ENCODE results near the gene CLPTM1.

The CLPTM1 gene

DNA sequence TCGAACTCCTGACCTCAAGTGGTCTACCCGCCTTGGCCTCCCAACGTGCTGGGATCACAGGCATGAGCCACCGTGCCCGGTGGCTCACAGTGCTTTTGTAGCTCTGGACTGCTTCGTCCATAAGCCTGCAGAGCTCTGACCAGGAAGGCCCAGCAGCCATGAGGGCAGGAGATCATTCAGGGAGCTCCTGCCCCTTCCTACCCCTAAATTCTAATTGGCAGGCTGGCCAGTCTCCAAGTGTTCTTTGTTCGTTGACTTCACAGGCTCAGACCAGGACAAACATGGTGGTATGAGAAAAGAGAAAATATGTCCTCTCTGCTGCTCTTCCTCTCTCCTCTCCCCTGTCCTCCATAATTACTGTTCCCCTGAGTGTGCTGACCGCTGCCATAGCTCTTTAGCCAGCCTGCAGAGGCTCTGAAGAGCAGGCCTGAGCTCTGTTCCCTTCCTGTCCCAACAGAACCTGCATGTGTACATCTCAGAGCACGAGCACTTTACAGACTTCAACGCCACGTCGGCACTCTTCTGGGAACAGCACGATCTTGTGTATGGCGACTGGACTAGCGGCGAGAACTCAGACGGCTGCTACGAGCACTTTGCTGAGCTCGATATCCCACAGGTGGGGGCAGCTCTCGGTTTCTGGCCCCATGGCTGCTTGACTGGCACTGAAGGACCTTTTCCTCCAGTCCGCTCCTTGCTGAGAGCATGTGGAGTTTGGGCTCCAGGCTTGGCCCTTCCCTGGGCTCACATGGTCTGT, 19.0 kb downstream of the CLPTM1 start:
- TF ChIP-seq, protein P1, sequence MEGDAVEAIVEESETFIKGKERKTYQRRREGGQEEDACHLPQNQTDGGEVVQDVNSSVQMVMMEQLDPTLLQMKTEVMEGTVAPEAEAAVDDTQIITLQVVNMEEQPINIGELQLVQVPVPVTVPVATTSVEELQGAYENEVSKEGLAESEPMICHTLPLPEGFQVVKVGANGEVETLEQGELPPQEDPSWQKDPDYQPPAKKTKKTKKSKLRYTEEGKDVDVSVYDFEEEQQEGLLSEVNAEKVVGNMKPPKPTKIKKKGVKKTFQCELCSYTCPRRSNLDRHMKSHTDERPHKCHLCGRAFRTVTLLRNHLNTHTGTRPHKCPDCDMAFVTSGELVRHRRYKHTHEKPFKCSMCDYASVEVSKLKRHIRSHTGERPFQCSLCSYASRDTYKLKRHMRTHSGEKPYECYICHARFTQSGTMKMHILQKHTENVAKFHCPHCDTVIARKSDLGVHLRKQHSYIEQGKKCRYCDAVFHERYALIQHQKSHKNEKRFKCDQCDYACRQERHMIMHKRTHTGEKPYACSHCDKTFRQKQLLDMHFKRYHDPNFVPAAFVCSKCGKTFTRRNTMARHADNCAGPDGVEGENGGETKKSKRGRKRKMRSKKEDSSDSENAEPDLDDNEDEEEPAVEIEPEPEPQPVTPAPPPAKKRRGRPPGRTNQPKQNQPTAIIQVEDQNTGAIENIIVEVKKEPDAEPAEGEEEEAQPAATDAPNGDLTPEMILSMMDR (IDR thresholded peaks at IDR 0.05; ENCODE audit: low read depth, low read length): no peak
- DNase-seq (ENCODE audit: extremely low read depth, low read depth): no peak

DNA sequence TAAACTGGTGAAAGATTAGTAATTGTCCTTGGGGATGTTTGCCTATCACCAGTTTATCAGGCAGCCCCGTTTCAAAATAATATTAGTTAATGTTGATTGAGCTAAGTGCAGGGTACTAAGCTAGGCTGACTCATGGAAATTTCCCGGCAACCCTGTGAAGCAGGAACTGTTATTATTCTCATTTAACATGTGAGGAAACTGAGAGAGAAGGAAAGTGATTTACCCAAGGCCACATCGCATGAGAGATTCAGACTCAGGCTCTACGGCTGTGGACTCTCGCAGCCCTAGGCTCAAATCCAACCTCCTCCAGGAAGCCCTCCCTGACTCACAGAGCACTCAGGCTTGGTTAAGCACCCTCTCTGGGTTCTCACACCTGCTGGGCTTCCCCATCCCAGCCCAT, 19.7 kb downstream of the CLPTM1 start:
- TF ChIP-seq, protein P1 (IDR thresholded peaks at IDR 0.05; ENCODE audit: low read depth, low read length): no peak
- DNase-seq (ENCODE audit: extremely low read depth, low read depth): no peak

DNA sequence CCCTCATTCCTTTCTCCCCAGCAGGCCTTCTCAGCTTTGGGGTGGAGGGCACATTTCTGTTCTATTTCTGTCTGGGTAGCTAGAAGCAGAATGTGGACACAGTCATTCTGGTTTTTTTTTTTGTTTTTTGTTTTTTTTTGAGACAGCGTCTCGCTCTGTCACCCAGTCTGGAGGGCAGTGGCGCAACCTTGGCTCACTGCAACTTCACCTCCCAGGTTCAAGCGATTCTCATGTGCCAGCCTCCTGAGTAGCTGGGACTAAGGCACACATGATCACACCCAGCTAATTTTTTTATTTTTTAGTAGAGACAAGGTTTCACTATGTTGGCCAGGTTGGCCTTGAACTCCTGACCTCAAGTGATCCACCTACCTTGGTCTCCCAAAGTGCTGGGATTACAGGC, 20.3 kb downstream of the CLPTM1 start:
- DNase-seq (ENCODE audit: extremely low read depth, low read depth): no peak
- TF ChIP-seq, protein P1 (IDR thresholded peaks at IDR 0.05; ENCODE audit: low read depth, low read length): no peak

DNA sequence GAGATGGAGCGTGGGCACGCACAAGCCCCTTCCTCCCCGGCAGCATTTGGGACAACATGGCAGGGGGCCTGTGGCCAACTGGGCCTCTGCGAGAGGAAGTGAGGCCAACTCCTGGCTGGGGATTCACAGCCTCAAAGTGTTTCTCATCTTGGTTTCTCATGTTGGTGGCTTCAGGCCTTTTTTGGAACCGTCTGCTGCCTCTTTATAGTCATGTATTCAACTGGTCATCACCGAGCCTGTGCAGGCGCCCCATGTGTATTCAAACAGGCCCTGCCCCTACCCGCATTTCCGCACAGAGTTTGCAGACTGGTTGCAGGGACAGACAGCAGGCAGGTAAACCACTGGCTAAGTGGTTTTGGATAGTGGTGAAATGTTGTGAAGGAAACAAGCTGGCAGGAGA, 28.8 kb downstream of the CLPTM1 start:
- TF ChIP-seq, protein P1 (IDR thresholded peaks at IDR 0.05; ENCODE audit: low read depth, low read length): no peak
- DNase-seq (ENCODE audit: extremely low read depth, low read depth): no peak

DNA sequence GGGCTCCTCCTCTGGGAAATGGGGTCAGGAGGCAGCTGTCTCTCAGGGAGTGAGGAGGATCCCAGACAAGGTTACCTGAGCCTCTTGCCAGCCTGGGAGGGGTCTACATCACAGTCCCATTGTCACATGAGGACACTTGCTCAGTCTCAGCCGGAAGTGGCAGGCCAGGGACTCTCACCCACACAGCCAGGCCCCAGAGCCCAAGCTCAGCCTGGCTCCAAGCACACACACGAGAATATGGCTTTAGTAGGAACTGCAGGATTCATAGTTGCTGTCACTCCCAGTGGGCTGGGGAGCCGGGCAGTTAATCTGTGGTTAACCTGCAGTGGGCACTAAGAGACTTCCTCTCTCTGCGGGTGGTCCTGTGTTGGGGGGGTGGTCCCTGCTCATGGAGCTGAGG, 30.3 kb downstream of the CLPTM1 start:
- TF ChIP-seq, protein P1 (IDR thresholded peaks at IDR 0.05; ENCODE audit: low read depth, low read length): no peak
- no peak for DNase-seq (ENCODE audit: extremely low read depth, low read depth)

DNA sequence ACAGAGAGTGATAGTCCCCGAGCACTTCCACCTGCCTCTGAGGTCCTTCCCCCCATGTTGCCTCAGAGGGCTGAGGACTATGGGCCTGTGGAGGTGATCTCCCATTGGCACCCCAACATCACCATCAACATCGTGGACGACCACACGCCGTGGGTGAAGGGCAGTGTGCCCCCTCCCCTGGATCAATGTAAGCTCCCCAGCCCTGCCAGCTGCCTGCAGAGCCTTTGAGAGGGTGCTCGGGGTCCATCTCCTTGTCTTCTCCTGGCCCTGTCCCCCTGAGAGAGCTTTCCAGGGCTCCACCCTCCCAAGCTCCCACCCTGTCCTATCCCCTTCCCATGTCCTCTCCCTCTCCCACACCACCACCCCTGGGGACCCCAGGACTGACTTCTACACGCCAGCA, 31.2 kb downstream of the CLPTM1 start:
- TF ChIP-seq, protein P1 (IDR thresholded peaks at IDR 0.05; ENCODE audit: low read depth, low read length): no peak
- DNase-seq (ENCODE audit: extremely low read depth, low read depth): no peak

DNA sequence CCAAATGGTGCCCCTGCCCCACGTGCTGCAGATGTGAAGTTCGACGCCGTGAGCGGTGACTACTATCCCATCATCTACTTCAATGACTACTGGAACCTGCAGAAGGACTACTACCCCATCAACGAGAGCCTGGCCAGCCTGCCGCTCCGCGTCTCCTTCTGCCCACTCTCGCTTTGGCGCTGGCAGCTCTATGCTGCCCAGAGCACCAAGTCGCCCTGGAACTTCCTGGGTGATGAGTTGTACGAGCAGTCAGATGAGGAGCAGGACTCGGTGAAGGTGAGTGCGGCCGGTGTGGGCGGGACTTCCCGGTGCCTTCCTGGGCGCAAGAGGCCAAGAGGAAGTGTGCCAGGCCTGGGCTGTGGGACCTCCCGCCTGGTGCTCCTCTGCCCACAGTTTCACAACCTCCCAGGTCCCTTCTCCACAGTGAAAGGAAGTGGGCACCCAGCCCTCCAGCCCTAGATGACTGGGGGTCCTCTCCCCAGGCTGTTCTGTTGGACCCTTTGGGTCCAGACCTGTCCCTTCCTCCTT, 32.0 kb downstream of the CLPTM1 start:
- TF ChIP-seq, protein P1 (IDR thresholded peaks at IDR 0.05; ENCODE audit: low read depth, low read length): no peak

More for the DNA sequence above, 32.0 kb downstream of the CLPTM1 start:
- no peak for DNase-seq (ENCODE audit: extremely low read depth, low read depth)
